Rectal smooth muscle tissue (tissue), 1 donor: ENCODE measurements around the gene PANX2.

Experiments
- H3K27ac ChIP-seq: one replicate; pipeline ENCODE4 v1.7.0; 2013; ENCODE audit warnings: low read depth, low read length, inconsistent platforms
- H3K27me3 ChIP-seq: one replicate; pipeline ENCODE4 v1.7.0; 2013; ENCODE audit warnings: low read length; ENCODE audit not compliant: control insufficient read depth, insufficient read depth
- H3K36me3 ChIP-seq: one replicate; pipeline ENCODE4 v1.7.0; 2013; ENCODE audit warnings: low read length; ENCODE audit not compliant: control insufficient read depth, insufficient read depth
- H3K4me1 ChIP-seq: one replicate; pipeline ENCODE4 v1.7.0; 2013; ENCODE audit warnings: low read length; ENCODE audit not compliant: control insufficient read depth, insufficient read depth
- H3K4me3 ChIP-seq: one replicate; pipeline ENCODE4 v1.7.0; 2013; ENCODE audit warnings: low read length
- H3K9ac ChIP-seq: one replicate; pipeline ENCODE4 v1.7.0; 2013; ENCODE audit warnings: low read length

PANX2 gene

GRCh38 chr22:50213263-50213662 is 42.7 kb downstream of the PANX2 start:
- H3K9ac ChIP-seq: no peak overlapping the region
- H3K27ac ChIP-seq: no peak overlapping the region
- no peaks in the 10 kb centered on the region for H3K27me3 ChIP-seq
- H3K4me1 ChIP-seq: no peaks in the 10 kb centered on the region
- peaks cover 27% of the 10 kb centered on the region for H3K36me3 ChIP-seq
- no peak overlapping the region for H3K4me3 ChIP-seq

- Histone ChIP-seq H3K9ac (no peak overlapping the region), H3K27ac (no peak overlapping the region), H3K36me3 (peaks cover 37% of the 10 kb centered on the region)
These were observed 44.9 kb downstream of the PANX2 start for GRCh38 chr22:50215297-50216054.

GRCh38 chr22:50216055-50216683 is 45.6 kb downstream of the PANX2 start:
- Histone ChIP-seq H3K27ac (no peak overlapping the region), H3K27me3 (no peaks in the 10 kb centered on the region), H3K9ac (no peak overlapping the region), H3K4me1 (peaks cover 5% of the 10 kb centered on the region), H3K4me3 (no peak overlapping the region), H3K36me3 (peaks cover 41% of the 10 kb centered on the region)

More at GRCh38 chr22:50215297-50216054, 44.9 kb downstream of the PANX2 start:
- Histone ChIP-seq H3K27me3 (no peaks in the 10 kb centered on the region), H3K4me1 (peaks cover 5% of the 10 kb centered on the region), H3K4me3 (no peak overlapping the region)

GRCh38 chr22:50216684-50217520 is 46.4 kb downstream of the PANX2 start:
- Histone ChIP-seq H3K36me3 (peaks cover 44% of the 10 kb centered on the region), H3K4me3 (no peak overlapping the region), H3K4me1 (peaks cover 5% of the 10 kb centered on the region), H3K9ac (no peak overlapping the region), H3K27ac (no peak overlapping the region), H3K27me3 (no peaks in the 10 kb centered on the region)

GRCh38 chr22:50217543-50218152 is 47.1 kb downstream of the PANX2 start:
- Histone ChIP-seq H3K4me1 (peaks cover 5% of the 10 kb centered on the region), H3K27me3 (no peaks in the 10 kb centered on the region), H3K4me3 (no peak overlapping the region), H3K9ac (no peak overlapping the region), H3K36me3 (peaks cover 50% of the 10 kb centered on the region), H3K27ac (no peak overlapping the region)

- Histone ChIP-seq H3K9ac (no peak overlapping the region), H3K4me1 (peaks cover 5% of the 10 kb centered on the region), H3K27ac (no peak overlapping the region), H3K27me3 (no peaks in the 10 kb centered on the region), H3K4me3 (no peak overlapping the region), H3K36me3 (peaks cover 50% of the 10 kb centered on the region)
These were observed 47.8 kb downstream of the PANX2 start for GRCh38 chr22:50218153-50218995.

GRCh38 chr22:50218996-50219727 is 48.6 kb downstream of the PANX2 start:
- Histone ChIP-seq H3K4me3 (no peak overlapping the region), H3K27ac (no peak overlapping the region), H3K9ac (no peak overlapping the region), H3K27me3 (no peaks in the 10 kb centered on the region), H3K4me1 (peaks cover 5% of the 10 kb centered on the region), H3K36me3 (peaks cover 53% of the 10 kb centered on the region)

- Histone ChIP-seq H3K27me3 (no peaks in the 10 kb centered on the region), H3K36me3 (peaks cover 51% of the 10 kb centered on the region), H3K9ac (no peak overlapping the region), H3K4me3 (no peak overlapping the region), H3K27ac (no peak overlapping the region), H3K4me1 (peaks cover 5% of the 10 kb centered on the region)
These were observed 49.5 kb downstream of the PANX2 start for GRCh38 chr22:50219800-50220602.

- Histone ChIP-seq H3K36me3 (peaks cover 45% of the 10 kb centered on the region), H3K27me3 (no peaks in the 10 kb centered on the region), H3K4me1 (peaks cover 5% of the 10 kb centered on the region), H3K9ac (no peak overlapping the region), H3K27ac (no peak overlapping the region), H3K4me3 (no peak overlapping the region)
These were observed 50.3 kb downstream of the PANX2 start for GRCh38 chr22:50220603-50221409.
